GM12892 (cell line): ENCODE results near the gene SH3RF2.

Experiments
- POLR2A ChIP-seq: IDR thresholded peaks from 2 replicates; pipeline ENCODE4 v1.6.1; 2011; ENCODE audit warnings: low read depth, low read length, control low read depth
- POLR2AphosphoS5 ChIP-seq: IDR thresholded peaks from 2 replicates; pipeline ENCODE4 v1.6.1; 2011; ENCODE audit warnings: low read depth, low read length, control low read depth
- TAF1 ChIP-seq: IDR thresholded peaks from 2 replicates; pipeline ENCODE4 v1.6.1; 2011; ENCODE audit warnings: low read depth, mild to moderate bottlenecking, control low read depth, low read length, borderline replicate concordance

- TF ChIP-seq POLR2AphosphoS5 (no peak), TAF1 (no peak), POLR2A (no peak)
Measured at GRCh38 chr5:145960166-145960565, 23.8 kb downstream of the SH3RF2 start.
